Large intestine (tissue), 3 donors: ENCODE data around the gene CUTA. TPM values are rescaled to one million over a fixed set of nuclear protein-coding genes. Genes with fewer than 3 reads are reported as not detected.

Source experiments
- DNase-seq, 2 donors: peaks; one replicate each; pipeline versions ENCODE4 v3.0.0 to v3.0.0-alpha.2; 2013
- H3K27ac ChIP-seq: one replicate; pipeline ENCODE4 v1.5.1; 2013; ENCODE audit warnings: low read length
- H3K27me3 ChIP-seq: 2 replicates; pipeline ENCODE4 v1.6.1; 2013; ENCODE audit warnings: low read length; ENCODE audit not compliant: control insufficient read depth, insufficient read depth
- H3K36me3 ChIP-seq: 2 replicates; pipeline ENCODE4 v1.6.1; 2013; ENCODE audit warnings: low read length; ENCODE audit not compliant: control insufficient read depth, insufficient read depth
- H3K4me1 ChIP-seq: one replicate; pipeline ENCODE4 v1.6.1; 2013; ENCODE audit warnings: low read length; ENCODE audit not compliant: control insufficient read depth, insufficient read depth
- H3K4me3 ChIP-seq: one replicate; pipeline ENCODE4 v1.5.1; 2013; ENCODE audit warnings: low read length
- H3K9me3 ChIP-seq: one replicate; pipeline ENCODE4 v1.6.1; 2013; ENCODE audit warnings: mild to moderate bottlenecking, low read depth, low read length, moderate library complexity; ENCODE audit not compliant: control insufficient read depth
- WGBS: methylation state at CpG from one replicate; pipeline ENCODE4 v1.1.5; 2013; ENCODE audit warnings: low lambda C conversion rate; ENCODE audit not compliant: insufficient coverage; 5-methylcytosine and 5-hydroxymethylcytosine counted together
- polyA plus RNA-seq: library from polyadenylated mRNA; unstranded; fragments of 120-200 nt; gene quantifications from one replicate; pipeline ENCODE4 v1.2.1, GENCODE V29; 2013

Gene CUTA
- polyA plus RNA-seq, 1 donor: 229 TPM

DNA sequence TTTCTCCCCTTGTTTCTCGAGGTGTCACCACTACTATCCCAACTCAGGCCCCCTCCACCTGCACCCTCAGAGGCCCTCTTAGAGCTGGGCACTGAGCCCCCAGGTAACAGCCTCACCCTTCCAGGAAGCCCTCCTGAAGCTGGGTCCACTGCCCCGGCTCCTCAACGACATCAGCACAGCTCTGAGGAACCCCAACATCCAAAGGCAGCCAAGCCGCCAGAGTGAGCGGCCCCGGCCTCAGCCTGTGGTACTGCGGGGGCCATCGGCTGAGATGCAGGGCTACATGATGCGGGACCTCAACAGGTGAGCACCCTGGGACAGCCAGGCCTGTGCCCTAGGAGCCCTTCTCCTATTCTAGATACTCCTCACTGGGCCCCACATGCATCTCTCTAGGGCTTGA, 23.6 kb upstream of the CUTA start:
- WGBS: no CpG with 5 or more reads among the region's 9 CpGs
- no peaks in the 10 kb centered on the region for H3K9me3 ChIP-seq
- no peak overlapping the region for H3K4me3 ChIP-seq
- peaks cover 67% of the 10 kb centered on the region for H3K36me3 ChIP-seq
- H3K27ac ChIP-seq: no peak overlapping the region
- H3K27me3 ChIP-seq: no peaks in the 10 kb centered on the region
- DNase-seq: no peak
- no peaks in the 10 kb centered on the region for H3K4me1 ChIP-seq

DNA sequence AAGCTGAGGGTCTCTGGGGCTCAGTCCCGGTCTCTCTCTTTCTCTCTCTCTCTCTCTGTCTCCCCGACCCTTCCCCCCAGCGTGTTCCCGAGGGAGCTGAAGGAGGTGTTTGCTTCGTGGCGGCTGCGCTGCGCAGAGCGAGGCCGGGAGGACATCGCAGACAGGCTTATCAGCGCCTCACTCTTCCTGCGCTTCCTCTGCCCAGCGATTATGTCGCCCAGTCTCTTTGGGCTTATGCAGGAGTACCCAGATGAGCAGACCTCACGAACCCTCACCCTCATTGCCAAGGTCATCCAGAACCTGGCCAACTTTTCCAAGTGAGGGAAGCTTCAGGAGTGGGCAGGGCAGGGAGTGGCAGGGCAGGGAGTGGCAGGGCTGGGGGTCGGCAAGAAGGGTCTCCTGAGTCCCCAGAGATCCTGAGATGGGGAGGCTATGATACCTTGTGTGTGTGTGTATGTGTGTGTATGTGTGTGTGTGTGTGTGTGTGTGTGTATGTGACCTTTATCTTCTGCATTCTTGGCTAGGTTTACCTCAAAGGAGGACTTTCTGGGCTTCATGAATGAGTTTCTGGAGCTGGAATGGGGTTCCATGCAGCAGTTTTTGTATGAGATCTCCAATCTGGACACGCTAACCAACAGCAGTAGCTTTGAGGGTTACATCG, 22.9 kb upstream of the CUTA start:
- Histone ChIP-seq H3K9me3 (no peaks in the 10 kb centered on the region), H3K27me3 (no peaks in the 10 kb centered on the region), H3K4me1 (no peaks in the 10 kb centered on the region), H3K4me3 (no peak overlapping the region), H3K36me3 (peaks cover 64% of the 10 kb centered on the region), H3K27ac (no peak overlapping the region)
- WGBS: no CpG with 5 or more reads among the region's 19 CpGs
- no peak for DNase-seq

GRCh38 chr6:33439956-33440648, 22.2 kb upstream of the CUTA start:
- Histone ChIP-seq H3K4me3 (no peak overlapping the region), H3K9me3 (no peaks in the 10 kb centered on the region), H3K27ac (no peak overlapping the region), H3K4me1 (peaks cover 3% of the 10 kb centered on the region), H3K27me3 (no peaks in the 10 kb centered on the region), H3K36me3 (peaks cover 71% of the 10 kb centered on the region)
- DNase-seq: no peak
- 77% methylated on average over 1 of the region's 9 CpGs for WGBS

DNA sequence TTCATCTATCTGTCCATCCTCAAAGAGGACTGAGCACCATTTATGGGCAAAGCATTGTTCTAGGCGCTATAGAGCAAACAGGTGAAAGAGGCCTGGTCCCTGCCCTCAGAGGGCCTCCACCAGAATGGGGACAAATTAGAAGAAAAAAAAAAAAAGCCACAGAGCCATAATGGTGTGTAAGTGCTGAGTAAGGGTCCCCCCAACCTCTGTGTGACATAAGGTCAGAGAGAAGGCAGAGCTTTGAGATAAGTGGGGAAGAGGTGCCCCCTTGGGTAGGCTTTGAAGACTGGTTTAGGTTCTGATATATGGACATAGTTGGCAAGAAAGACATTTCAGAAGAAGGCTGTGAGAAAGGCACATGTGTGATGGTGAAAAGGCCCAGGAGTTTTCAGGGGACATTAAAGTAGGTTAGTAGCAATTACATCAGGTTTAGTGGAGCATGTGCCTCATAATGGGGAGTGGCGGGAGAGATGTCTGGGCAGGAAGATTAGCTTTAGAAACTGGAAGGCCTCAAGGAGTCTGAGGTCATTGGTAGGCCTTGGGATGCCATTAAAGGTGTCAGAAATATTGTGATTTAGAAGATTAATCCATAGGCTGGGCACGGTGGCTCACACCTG, 21.2 kb upstream of the CUTA start:
- no peak overlapping the region for H3K4me3 ChIP-seq
- H3K36me3 ChIP-seq: peaks cover 65% of the 10 kb centered on the region
- H3K27ac ChIP-seq: no peak overlapping the region
- WGBS: no CpG with 5 or more reads among the region's 3 CpGs
- DNase-seq: no peak
- no peaks in the 10 kb centered on the region for H3K9me3 ChIP-seq
- H3K4me1 ChIP-seq: peaks cover 3% of the 10 kb centered on the region
- H3K27me3 ChIP-seq: no peaks in the 10 kb centered on the region

- WGBS: no CpG with 5 or more reads among the region's 18 CpGs
Observed at GRCh38 chr6:33437666-33438065, 19.8 kb upstream of the CUTA start.

GRCh38 chr6:33434961-33435360, 17.1 kb upstream of the CUTA start:
- WGBS: no CpG with 5 or more reads among the region's 4 CpGs
- peaks cover 19% of the 10 kb centered on the region for H3K4me1 ChIP-seq
- H3K4me3 ChIP-seq: no peak overlapping the region
- H3K36me3 ChIP-seq: peaks cover 37% of the 10 kb centered on the region
- no peak overlapping the region for H3K27ac ChIP-seq
- no peaks in the 10 kb centered on the region for H3K9me3 ChIP-seq
- no peak for DNase-seq
- no peaks in the 10 kb centered on the region for H3K27me3 ChIP-seq

More at GRCh38 chr6:33437666-33438065, 19.8 kb upstream of the CUTA start:
- Histone ChIP-seq H3K27ac (no peak overlapping the region), H3K27me3 (no peaks in the 10 kb centered on the region), H3K36me3 (peaks cover 57% of the 10 kb centered on the region), H3K9me3 (no peaks in the 10 kb centered on the region), H3K4me1 (peaks cover 3% of the 10 kb centered on the region), H3K4me3 (no peak overlapping the region)
- no peak for DNase-seq

- no peak for DNase-seq
- peak overlapping the region; percentile 34 for H3K27ac ChIP-seq
- H3K4me3 ChIP-seq: no peak overlapping the region
- 57% methylated on average over 2 of the region's 17 CpGs for WGBS
- peaks cover 27% of the 10 kb centered on the region for H3K4me1 ChIP-seq
- no peaks in the 10 kb centered on the region for H3K9me3 ChIP-seq
- H3K27me3 ChIP-seq: no peaks in the 10 kb centered on the region
- H3K36me3 ChIP-seq: peaks cover 30% of the 10 kb centered on the region
Observed at GRCh38 chr6:33433544-33434191, 15.8 kb upstream of the CUTA start.

DNA sequence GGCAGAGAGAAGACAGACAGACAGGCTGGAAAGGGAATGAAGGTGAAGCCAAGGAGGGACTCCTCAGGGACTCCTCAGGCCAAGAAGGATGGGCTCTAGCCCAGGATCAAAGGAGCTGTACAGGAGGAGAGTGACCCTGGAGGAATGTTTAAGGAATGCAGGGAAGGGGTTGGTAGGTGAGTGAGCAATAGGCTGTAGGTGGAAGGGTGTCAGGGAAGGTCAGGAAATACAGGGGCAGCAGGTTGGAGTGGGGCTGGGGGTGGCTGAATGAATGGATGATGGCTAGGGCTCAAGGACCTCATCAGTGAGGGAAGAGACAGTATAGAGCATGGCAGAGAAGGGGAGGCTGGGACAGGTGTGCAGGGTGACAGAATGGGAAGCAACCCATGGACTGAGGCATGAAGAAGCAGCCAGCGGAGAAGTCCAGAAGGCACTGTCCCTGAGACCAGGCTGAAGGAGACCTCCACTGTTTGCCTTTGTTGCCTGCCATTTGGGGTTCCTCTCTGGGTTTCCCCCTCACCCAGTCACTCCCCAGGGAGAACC, 15.2 kb upstream of the CUTA start:
- H3K4me1 ChIP-seq: peaks cover 33% of the 10 kb centered on the region
- peaks cover 24% of the 10 kb centered on the region for H3K36me3 ChIP-seq
- H3K9me3 ChIP-seq: no peaks in the 10 kb centered on the region
- no peak for DNase-seq
- peak overlapping the region; percentile 34 for H3K27ac ChIP-seq
- no peaks in the 10 kb centered on the region for H3K27me3 ChIP-seq
- H3K4me3 ChIP-seq: no peak overlapping the region
- no CpG with 5 or more reads among the region's 1 CpG for WGBS

DNA sequence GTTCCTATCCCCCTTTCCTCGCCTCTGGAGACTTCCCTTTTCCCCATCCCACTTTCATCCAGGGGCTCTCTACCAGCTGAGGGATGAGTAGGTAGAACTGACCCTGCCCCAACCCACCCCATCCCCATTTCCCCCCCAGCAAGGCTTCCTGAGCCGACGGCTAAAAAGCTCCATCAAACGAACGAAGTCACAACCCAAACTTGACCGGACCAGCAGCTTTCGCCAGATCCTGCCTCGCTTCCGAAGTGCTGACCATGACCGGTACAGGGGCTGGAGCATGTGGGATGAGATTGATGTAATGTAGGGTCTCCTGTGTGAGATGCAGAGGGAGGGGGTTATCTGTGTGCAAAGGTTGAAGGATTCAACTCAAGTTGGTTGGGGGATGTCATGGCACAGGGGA, 14.6 kb upstream of the CUTA start:
- H3K4me1 ChIP-seq: peaks cover 33% of the 10 kb centered on the region
- no peaks in the 10 kb centered on the region for H3K27me3 ChIP-seq
- H3K9me3 ChIP-seq: no peaks in the 10 kb centered on the region
- DNase-seq: no peak
- H3K27ac ChIP-seq: no peak overlapping the region
- peaks cover 21% of the 10 kb centered on the region for H3K36me3 ChIP-seq
- no CpG with 5 or more reads among the region's 10 CpGs for WGBS
- no peak overlapping the region for H3K4me3 ChIP-seq

DNA sequence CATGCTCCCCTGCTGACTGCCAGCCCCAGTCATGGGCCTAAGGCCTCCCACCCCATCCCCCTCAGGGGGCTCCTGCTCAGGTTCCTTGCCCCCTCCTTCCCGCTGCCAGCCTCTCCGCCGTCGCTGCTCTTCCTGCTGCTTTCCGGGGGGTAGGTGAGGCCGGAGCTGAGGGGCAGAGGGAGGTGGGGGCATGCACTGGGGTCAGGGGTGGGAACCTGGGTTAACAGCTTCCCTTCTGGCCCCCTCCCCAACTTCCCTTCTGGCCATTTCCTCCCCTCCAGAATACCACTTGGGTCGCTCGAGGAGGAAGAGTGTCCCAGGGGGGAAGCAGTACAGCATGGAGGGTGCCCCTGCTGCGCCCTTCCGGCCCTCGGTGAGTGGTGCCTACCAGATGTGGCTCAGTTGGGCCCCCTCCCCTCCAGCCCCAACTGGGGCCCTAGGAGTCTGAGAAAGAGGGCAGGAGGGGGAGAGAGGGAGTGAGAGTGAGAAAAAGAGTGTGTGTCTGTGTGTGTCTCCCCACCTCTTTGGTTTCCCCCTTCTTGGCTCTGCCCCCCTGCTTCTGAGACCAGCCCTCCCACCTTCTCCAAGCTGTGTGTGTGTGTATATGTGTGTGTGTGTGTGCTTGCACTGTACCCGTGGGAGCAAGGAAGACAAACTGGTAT, 14.1 kb upstream of the CUTA start:
- H3K4me3 ChIP-seq: no peak overlapping the region
- WGBS: no CpG with 5 or more reads among the region's 12 CpGs
- H3K36me3 ChIP-seq: peaks cover 16% of the 10 kb centered on the region
- no peaks in the 10 kb centered on the region for H3K27me3 ChIP-seq
- H3K9me3 ChIP-seq: no peaks in the 10 kb centered on the region
- no peak for DNase-seq
- no peak overlapping the region for H3K27ac ChIP-seq
- peaks cover 39% of the 10 kb centered on the region for H3K4me1 ChIP-seq
